NT2/D1 (cell line): ENCODE measurements around the gene TCHH.
"Not testable (repeated sequence)": the region's sequence is repeated elsewhere in the genome, so short reads cannot be mapped to it uniquely, and the experiment has no call there.

Source experiments
- DNase-seq: peaks from one replicate; pipeline ENCODE4 v3.0.0-alpha.2; 2011; ENCODE audit warnings: low read depth, low spot score
- H3K27me3 ChIP-seq: 2 replicates; pipeline ENCODE4 v1.6.0; 2011; ENCODE audit warnings: mild to moderate bottlenecking; ENCODE audit not compliant: insufficient read length, insufficient read depth
- H3K36me3 ChIP-seq: 2 replicates; pipeline ENCODE4 v1.6.1; 2011; ENCODE audit warnings: mild to moderate bottlenecking, low read length, mixed read lengths; ENCODE audit not compliant: insufficient read depth, insufficient read length
- H3K4me1 ChIP-seq: 2 replicates; pipeline ENCODE4 v1.5.1; 2011; ENCODE audit not compliant: insufficient read depth, insufficient read length
- H3K4me3 ChIP-seq: 2 replicates; pipeline ENCODE4 v1.5.1; 2011; ENCODE audit warnings: low read depth; ENCODE audit not compliant: insufficient read length
- H3K9ac ChIP-seq: 2 replicates; pipeline ENCODE4 v1.6.0; 2011; ENCODE audit warnings: low read depth; ENCODE audit not compliant: insufficient read length
- H3K9me3 ChIP-seq: 2 replicates; pipeline ENCODE4 v1.5.1; 2011; ENCODE audit warnings: mild to moderate bottlenecking, low read length; ENCODE audit not compliant: insufficient read depth
- SUZ12 ChIP-seq: IDR thresholded peaks from 2 replicates; pipeline ENCODE4 v1.6.1; 2011; ENCODE audit not compliant: insufficient read length, insufficient read depth; ENCODE audit errors: extremely low read depth
- YY1 ChIP-seq: IDR thresholded peaks from 2 replicates; pipeline ENCODE4 v1.6.1; 2011; ENCODE audit not compliant: insufficient read length, insufficient read depth
- ZNF274 ChIP-seq: IDR thresholded peaks from 2 replicates; pipeline ENCODE4 v1.6.1; 2011; ENCODE audit warnings: mild to moderate bottlenecking, low read depth, low read length

The TCHH gene

GRCh38 chr1:152148981-152149380 lies 33.7 kb upstream of the TCHH start:
- no peaks in the 10 kb centered on the region for H3K4me1 ChIP-seq
- H3K27me3 ChIP-seq, result no peaks in the 10 kb centered on the region
- no peak for TF ChIP-seq SUZ12
- TF ChIP-seq ZNF274, result no peak
- TF ChIP-seq YY1, result no peak
- peaks cover 36% of the 10 kb centered on the region for H3K9me3 ChIP-seq
- H3K4me3 ChIP-seq, result no peak overlapping the region
- H3K36me3 ChIP-seq, result no peaks in the 10 kb centered on the region
- no peak for DNase-seq
- no peak overlapping the region for H3K9ac ChIP-seq

GRCh38 chr1:152148051-152148450 lies 32.8 kb upstream of the TCHH start:
- no peaks in the 10 kb centered on the region for H3K4me1 ChIP-seq
- peaks cover 36% of the 10 kb centered on the region for H3K9me3 ChIP-seq
- no peak for TF ChIP-seq SUZ12
- no peak for TF ChIP-seq ZNF274
- TF ChIP-seq YY1, result no peak
- no peaks in the 10 kb centered on the region for H3K36me3 ChIP-seq
- no peaks in the 10 kb centered on the region for H3K27me3 ChIP-seq
- no peak overlapping the region for H3K9ac ChIP-seq
- DNase-seq, result no peak
- H3K4me3 ChIP-seq, result no peak overlapping the region

- TF ChIP-seq ZNF274 (no peak), YY1 (no peak), SUZ12 (no peak)
- Histone ChIP-seq H3K4me1 (no peaks in the 10 kb centered on the region), H3K4me3 (no peak overlapping the region), H3K27me3 (no peaks in the 10 kb centered on the region), H3K9ac (no peak overlapping the region), H3K36me3 (no peaks in the 10 kb centered on the region), H3K9me3 (peaks cover 36% of the 10 kb centered on the region)
- no peak for DNase-seq
These were observed 30.5 kb upstream of the TCHH start for GRCh38 chr1:152145769-152146168.

- H3K9me3 ChIP-seq, result peaks cover 36% of the 10 kb centered on the region
- H3K27me3 ChIP-seq, H3K36me3 ChIP-seq, DNase-seq, H3K4me3 ChIP-seq, H3K4me1 ChIP-seq, H3K9ac ChIP-seq: not testable (repeated sequence)
These were observed 29.5 kb upstream of the TCHH start for GRCh38 chr1:152144674-152145183.

- Histone ChIP-seq H3K36me3 (no peaks in the 10 kb centered on the region), H3K9ac (no peak overlapping the region), H3K4me3 (no peak overlapping the region), H3K27me3 (no peaks in the 10 kb centered on the region), H3K4me1 (no peaks in the 10 kb centered on the region), H3K9me3 (peaks cover 25% of the 10 kb centered on the region)
- no peak for DNase-seq
- no peak for TF ChIP-seq ZNF274
- no peak for TF ChIP-seq YY1
- no peak for TF ChIP-seq SUZ12
These were observed 28.1 kb upstream of the TCHH start for GRCh38 chr1:152143150-152143887.

- Histone ChIP-seq H3K36me3 (no peaks in the 10 kb centered on the region), H3K9me3 (peaks cover 14% of the 10 kb centered on the region; the same call in 1 of the 2 replicates), H3K27me3 (no peaks in the 10 kb centered on the region), H3K4me3 (no peak overlapping the region), H3K9ac (no peak overlapping the region), H3K4me1 (no peaks in the 10 kb centered on the region)
- TF ChIP-seq ZNF274 (no peak), YY1 (no peak), SUZ12 (no peak)
- DNase-seq, result peak; percentile 73
These were observed 26.8 kb upstream of the TCHH start for GRCh38 chr1:152141971-152142584.

- H3K4me1 ChIP-seq, result no peaks in the 10 kb centered on the region
- H3K9me3 ChIP-seq, result no peaks in the 10 kb centered on the region
- no peaks in the 10 kb centered on the region for H3K27me3 ChIP-seq
- DNase-seq, result no peak
- no peaks in the 10 kb centered on the region for H3K36me3 ChIP-seq
- H3K4me3 ChIP-seq, result no peak overlapping the region
- TF ChIP-seq SUZ12 (no peak), YY1 (no peak), ZNF274 (no peak)
- H3K9ac ChIP-seq, result no peak overlapping the region
These were observed 22.0 kb upstream of the TCHH start for GRCh38 chr1:152137215-152137614.

GRCh38 chr1:152130186-152130585 lies 14.9 kb upstream of the TCHH start:
- Histone ChIP-seq H3K27me3 (no peaks in the 10 kb centered on the region), H3K9me3 (no peaks in the 10 kb centered on the region), H3K36me3 (no peaks in the 10 kb centered on the region), H3K9ac (no peak overlapping the region), H3K4me1 (no peaks in the 10 kb centered on the region), H3K4me3 (no peak overlapping the region)
- TF ChIP-seq SUZ12 (no peak), ZNF274 (no peak), YY1 (no peak)
- DNase-seq, result no peak
